HCT116 (cell line): Measurements from ENCODE around the gene RGS2. TPM values are rescaled to one million over a fixed set of nuclear protein-coding genes. Genes with fewer than 3 reads are reported as not detected.
A peak's percentile ranks its signal among the peaks of the same experiment; 100 is the strongest.

Source experiments
- ATAC-seq: fragments of 200-7000 bp; cut with Tn5 transposase; 2 replicates; pipeline ENCODE4 v1.9.1; 2020; ENCODE audit warnings: mild to moderate bottlenecking, moderate library complexity
- BruUV-seq: library from RNA; stranded (reverse); fragments of 400-500 nt; replicated peaks from 2 replicates; lab custom pipeline; 2021; lab: Mats Ljungman, UMichigan
- CTCF ChIA-PET: fragments of 300-600 bp; sonication (Branson Sonifier 250); formaldehyde crosslinking; loops from one replicate; lab custom pipeline; 2021; ENCODE audit warnings: antibody characterized with exemption; lab: Charles Lee
- POLR2A ChIA-PET: fragments of 300-600, 350-600 bp; sonication (Branson Sonifier 250); formaldehyde crosslinking; loops from one replicate; lab custom pipeline; 2021; ENCODE audit warnings: antibody characterized with exemption; lab: Charles Lee
- RAD21 ChIA-PET, 2 experiments: fragments of 300-600 bp; sonication (Branson Sonifier 250); formaldehyde crosslinking; loops; one replicate each; lab custom pipeline; 2023; ENCODE audit warnings: low total read pairs in 2 of 2; ENCODE audit not compliant: uncharacterized antibody in 2 of 2, unreplicated experiment in 2 of 2, low non-redundant PET in 1 of 2; lab: Charles Lee
- DNase-seq: peaks from one replicate; pipeline ENCODE4 v3.0.0-alpha.2; 2010; ENCODE audit warnings: low read depth, low spot score
- H2AFZ ChIP-seq: fragments of 200-600 bp; shearing (Covaris generic), sonication (generic); 2 replicates; pipeline ENCODE4 v1.6.1; 2017; ENCODE audit warnings: low read depth, mixed run types, mixed read lengths, antibody characterized with exemption, low read length; ENCODE audit not compliant: poor library complexity, severe bottlenecking
- H3K27ac ChIP-seq: 2 replicates; pipeline ENCODE4 v1.5.1; 2012; ENCODE audit warnings: low read depth, low read length
- H3K27me3 ChIP-seq: fragments of 200-600 bp; sonication (generic); 2 replicates; pipeline ENCODE4 v1.6.1; 2016; ENCODE audit warnings: mixed run types, low read length, mixed read lengths; ENCODE audit not compliant: insufficient read depth
- H3K36me3 ChIP-seq, 2 experiments: fragments of 200-500 bp in 1 of 2; fragments of 200-600 bp in 1 of 2; sonication (Bioruptor generic) in 1 of 2; sonication (generic) in 1 of 2; 2 replicates each; pipeline versions ENCODE4 v1.5.1 to v1.6.1; 2014 to 2016; ENCODE audit warnings: low read length in 2 of 2, inconsistent platforms in 1 of 2, mixed read lengths in 1 of 2, mixed run types in 1 of 2; ENCODE audit not compliant: insufficient read depth in 2 of 2, control insufficient read depth in 1 of 2
- H3K4me1 ChIP-seq, 2 experiments: fragments of 200-600 bp in 1 of 2; sonication (generic) in 1 of 2; 2 replicates each; pipeline versions ENCODE4 v1.5.1 to v1.6.1; 2012 to 2017; ENCODE audit warnings: low read length in 2 of 2, inconsistent platforms in 1 of 2, mild to moderate bottlenecking in 1 of 2, mixed read lengths in 1 of 2, mixed run types in 1 of 2, moderate library complexity in 1 of 2; ENCODE audit not compliant: insufficient read depth in 2 of 2, control insufficient read depth in 1 of 2
- H3K4me2 ChIP-seq: fragments of 200-600 bp; sonication (generic); 2 replicates; pipeline ENCODE4 v1.6.1; 2017; ENCODE audit warnings: mixed run types, low read length, mixed read lengths
- H3K4me3 ChIP-seq, 2 experiments: fragments of 200-600 bp in 1 of 2; sonication (generic) in 1 of 2; replicated peaks in 1 of 2; 2 replicates each; pipeline ENCODE4 v1.5.1; 2011 to 2016; ENCODE audit warnings: low read length in 2 of 2, control low read depth in 1 of 2, low read depth in 1 of 2, mild to moderate bottlenecking in 1 of 2, mixed read lengths in 1 of 2, mixed run types in 1 of 2
- H3K79me2 ChIP-seq: fragments of 200-600 bp; sonication (generic); 2 replicates; pipeline ENCODE4 v1.6.1; 2017; ENCODE audit warnings: mild to moderate bottlenecking, mixed run types, low read length, moderate library complexity, mixed read lengths; ENCODE audit not compliant: insufficient read depth
- H3K9ac ChIP-seq: fragments of 200-600 bp; sonication (generic); 2 replicates; pipeline ENCODE4 v1.6.1; 2016; ENCODE audit warnings: low read length, mixed read lengths
- H3K9me2 ChIP-seq: fragments of 200-600 bp; sonication (generic), shearing (Covaris generic); 2 replicates; pipeline ENCODE4 v1.6.1; 2017; ENCODE audit warnings: mixed run types, mild to moderate bottlenecking, moderate library complexity; ENCODE audit not compliant: insufficient read depth
- H3K9me3 ChIP-seq, 2 experiments: fragments of 200-500 bp in 1 of 2; fragments of 200-600 bp in 1 of 2; sonication (Bioruptor generic) in 1 of 2; sonication (generic) in 1 of 2; 2 replicates each; pipeline ENCODE4 v1.6.1; 2014 to 2017; ENCODE audit warnings: low read length in 2 of 2, mixed read lengths in 2 of 2, inconsistent platforms in 1 of 2, low read depth in 1 of 2, mild to moderate bottlenecking in 1 of 2, mixed run types in 1 of 2, moderate library complexity in 1 of 2; ENCODE audit not compliant: control insufficient read depth in 1 of 2, insufficient read depth in 1 of 2
- H4K20me1 ChIP-seq: fragments of 200-600 bp; sonication (generic), shearing (Covaris generic); 2 replicates; pipeline ENCODE4 v1.6.1; 2017; ENCODE audit warnings: mixed run types, mild to moderate bottlenecking, moderate library complexity; ENCODE audit not compliant: insufficient read depth
- CBX3 ChIP-seq: IDR thresholded peaks from 2 replicates; pipeline ENCODE4 v1.6.1; 2012; ENCODE audit warnings: low read depth
- CEBPB ChIP-seq: IDR thresholded peaks from 2 replicates; pipeline ENCODE4 v1.6.1; 2012; ENCODE audit warnings: low read depth
- EGR1 ChIP-seq: IDR thresholded peaks from 2 replicates; pipeline ENCODE4 v1.6.1; 2012; ENCODE audit warnings: low read depth
- ELF1 ChIP-seq: IDR thresholded peaks from 2 replicates; pipeline ENCODE4 v1.6.1; 2012; ENCODE audit warnings: low read depth, borderline replicate concordance
- EZH2 ChIP-seq: fragments of 200-600 bp; sonication (generic); IDR thresholded peaks from 2 replicates; pipeline ENCODE4 v1.6.1; 2017; ENCODE audit warnings: antibody characterized with exemption, mixed run types
- EZH2phosphoT487 ChIP-seq: fragments of 200-600 bp; IDR thresholded peaks from 2 replicates; pipeline ENCODE4 v1.6.1; 2018; ENCODE audit warnings: antibody characterized with exemption, borderline replicate concordance
- FOSL1 ChIP-seq: IDR thresholded peaks from 2 replicates; pipeline ENCODE4 v1.6.1; 2012; ENCODE audit warnings: low read depth
- POLR2A ChIP-seq: IDR thresholded peaks from 2 replicates; pipeline ENCODE4 v1.7.0; 2011; ENCODE audit warnings: borderline replicate concordance; ENCODE audit not compliant: insufficient read depth, insufficient read length; ENCODE audit errors: extremely low read depth
- POLR2AphosphoS5 ChIP-seq: IDR thresholded peaks from 2 replicates; pipeline ENCODE4 v1.6.1; 2011; ENCODE audit warnings: mild to moderate bottlenecking, low read depth, low read length, moderate library complexity
- SIN3A ChIP-seq: IDR thresholded peaks from 2 replicates; pipeline ENCODE4 v1.6.1; 2012; ENCODE audit warnings: low read depth
- SP1 ChIP-seq: IDR thresholded peaks from 2 replicates; pipeline ENCODE4 v1.6.1; 2012; ENCODE audit warnings: low read depth
- SRF ChIP-seq: IDR thresholded peaks from 2 replicates; pipeline ENCODE4 v1.6.1; 2012; ENCODE audit warnings: low read depth
- YY1 ChIP-seq: IDR thresholded peaks from 2 replicates; pipeline ENCODE4 v1.6.1; 2011; ENCODE audit warnings: low read length, low read depth, moderate library complexity, mild to moderate bottlenecking; ENCODE audit not compliant: insufficient replicate concordance; ENCODE audit errors: extremely low read depth
- ZFX ChIP-seq: fragments of 450-650 bp; IDR thresholded peaks from 2 replicates; pipeline ENCODE4 v1.6.1; 2017
- ZNF274 ChIP-seq: fragments of 200-500 bp; sonication (Bioruptor generic); IDR thresholded peaks from 2 replicates; pipeline ENCODE4 v1.6.1; 2014; ENCODE audit warnings: mild to moderate bottlenecking, low read depth, low read length, inconsistent platforms
- intact Hi-C: fragments of 100-400 bp; cut with micrococcal nuclease; formaldehyde crosslinking; loops from 2 replicates; pipeline ENCODE4 v1.10.0; 2022
- total RNA-seq: library from RNA; stranded (reverse); gene quantifications from one replicate; pipeline ENCODE4 v1.2.1, GENCODE V29; 2021; ENCODE audit not compliant: unreplicated experiment
- TF ChIP-seq, protein P1 (sequence below), 3 experiments: fragments of 200-600 bp in 1 of 3; sonication (generic) in 1 of 3; IDR thresholded peaks in 2 of 3; conservative IDR thresholded peaks in 1 of 3; 2 replicates each; pipeline ENCODE4 v1.5.1; 2012 to 2017; ENCODE audit warnings: low read depth in 2 of 3, low read length in 2 of 3, antibody characterized with exemption in 1 of 3, borderline replicate concordance in 1 of 3, control low read depth in 1 of 3, mild to moderate bottlenecking in 1 of 3, mixed read lengths in 1 of 3, mixed run types in 1 of 3, moderate library complexity in 1 of 3; ENCODE audit not compliant: insufficient read depth in 1 of 3
- TF ChIP-seq, protein P2 (sequence below): IDR thresholded peaks from 2 replicates; pipeline ENCODE4 v1.6.1; 2012
- TF ChIP-seq, protein P3 (sequence below): IDR thresholded peaks from 2 replicates; pipeline ENCODE4 v1.6.1; 2012; ENCODE audit warnings: low read depth
- TF ChIP-seq, protein P4 (sequence below): IDR thresholded peaks from 2 replicates; pipeline ENCODE4 v1.6.1; 2012
- TF ChIP-seq, protein P5 (sequence below): IDR thresholded peaks from 2 replicates; pipeline ENCODE4 v1.6.1; 2011; ENCODE audit warnings: mild to moderate bottlenecking, low read length, moderate library complexity; ENCODE audit not compliant: insufficient replicate concordance; ENCODE audit errors: extremely low read depth

The RGS2 gene
- total RNA-seq, 1 experiment from 2014 or later, result 21.1 TPM

DNA sequence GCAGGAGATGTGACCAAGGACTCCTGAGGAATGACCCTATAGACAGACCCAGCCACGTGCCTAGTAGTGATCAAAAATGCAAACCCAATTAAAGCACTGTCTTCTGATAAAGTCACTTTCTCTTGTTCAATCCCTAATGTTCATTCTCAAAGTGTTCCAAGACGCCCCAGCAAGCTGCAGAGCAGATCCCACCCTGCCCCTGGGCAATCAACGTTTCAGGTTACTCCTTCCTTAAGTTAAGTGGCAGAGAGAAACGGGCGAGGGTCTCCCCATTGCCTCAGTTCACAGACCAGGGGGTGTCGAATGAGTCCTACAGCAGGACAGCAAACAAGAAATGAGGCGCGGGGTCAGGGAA lies 699 bp upstream of the RGS2 start:
- peaks cover 19% of the 10 kb centered on the region for H3K79me2 ChIP-seq
- no peak for TF ChIP-seq EZH2phosphoT487
- TF ChIP-seq EGR1, result no peak
- TF ChIP-seq, protein P1, sequence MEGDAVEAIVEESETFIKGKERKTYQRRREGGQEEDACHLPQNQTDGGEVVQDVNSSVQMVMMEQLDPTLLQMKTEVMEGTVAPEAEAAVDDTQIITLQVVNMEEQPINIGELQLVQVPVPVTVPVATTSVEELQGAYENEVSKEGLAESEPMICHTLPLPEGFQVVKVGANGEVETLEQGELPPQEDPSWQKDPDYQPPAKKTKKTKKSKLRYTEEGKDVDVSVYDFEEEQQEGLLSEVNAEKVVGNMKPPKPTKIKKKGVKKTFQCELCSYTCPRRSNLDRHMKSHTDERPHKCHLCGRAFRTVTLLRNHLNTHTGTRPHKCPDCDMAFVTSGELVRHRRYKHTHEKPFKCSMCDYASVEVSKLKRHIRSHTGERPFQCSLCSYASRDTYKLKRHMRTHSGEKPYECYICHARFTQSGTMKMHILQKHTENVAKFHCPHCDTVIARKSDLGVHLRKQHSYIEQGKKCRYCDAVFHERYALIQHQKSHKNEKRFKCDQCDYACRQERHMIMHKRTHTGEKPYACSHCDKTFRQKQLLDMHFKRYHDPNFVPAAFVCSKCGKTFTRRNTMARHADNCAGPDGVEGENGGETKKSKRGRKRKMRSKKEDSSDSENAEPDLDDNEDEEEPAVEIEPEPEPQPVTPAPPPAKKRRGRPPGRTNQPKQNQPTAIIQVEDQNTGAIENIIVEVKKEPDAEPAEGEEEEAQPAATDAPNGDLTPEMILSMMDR (IDR thresholded peaks at IDR 0.05 in 2 of 3, conservative IDR thresholded peaks at IDR 0.05 in 1 of 3; ENCODE audit: borderline replicate concordance in 1 of 3, insufficient read depth in 1 of 3, low read depth in 2 of 3, low read length in 2 of 3), result no peak
- no peak for TF ChIP-seq POLR2A
- TF ChIP-seq FOSL1, result no peak
- TF ChIP-seq, protein P2, sequence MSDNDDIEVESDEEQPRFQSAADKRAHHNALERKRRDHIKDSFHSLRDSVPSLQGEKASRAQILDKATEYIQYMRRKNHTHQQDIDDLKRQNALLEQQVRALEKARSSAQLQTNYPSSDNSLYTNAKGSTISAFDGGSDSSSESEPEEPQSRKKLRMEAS, result no peak
- TF ChIP-seq, protein P3, sequence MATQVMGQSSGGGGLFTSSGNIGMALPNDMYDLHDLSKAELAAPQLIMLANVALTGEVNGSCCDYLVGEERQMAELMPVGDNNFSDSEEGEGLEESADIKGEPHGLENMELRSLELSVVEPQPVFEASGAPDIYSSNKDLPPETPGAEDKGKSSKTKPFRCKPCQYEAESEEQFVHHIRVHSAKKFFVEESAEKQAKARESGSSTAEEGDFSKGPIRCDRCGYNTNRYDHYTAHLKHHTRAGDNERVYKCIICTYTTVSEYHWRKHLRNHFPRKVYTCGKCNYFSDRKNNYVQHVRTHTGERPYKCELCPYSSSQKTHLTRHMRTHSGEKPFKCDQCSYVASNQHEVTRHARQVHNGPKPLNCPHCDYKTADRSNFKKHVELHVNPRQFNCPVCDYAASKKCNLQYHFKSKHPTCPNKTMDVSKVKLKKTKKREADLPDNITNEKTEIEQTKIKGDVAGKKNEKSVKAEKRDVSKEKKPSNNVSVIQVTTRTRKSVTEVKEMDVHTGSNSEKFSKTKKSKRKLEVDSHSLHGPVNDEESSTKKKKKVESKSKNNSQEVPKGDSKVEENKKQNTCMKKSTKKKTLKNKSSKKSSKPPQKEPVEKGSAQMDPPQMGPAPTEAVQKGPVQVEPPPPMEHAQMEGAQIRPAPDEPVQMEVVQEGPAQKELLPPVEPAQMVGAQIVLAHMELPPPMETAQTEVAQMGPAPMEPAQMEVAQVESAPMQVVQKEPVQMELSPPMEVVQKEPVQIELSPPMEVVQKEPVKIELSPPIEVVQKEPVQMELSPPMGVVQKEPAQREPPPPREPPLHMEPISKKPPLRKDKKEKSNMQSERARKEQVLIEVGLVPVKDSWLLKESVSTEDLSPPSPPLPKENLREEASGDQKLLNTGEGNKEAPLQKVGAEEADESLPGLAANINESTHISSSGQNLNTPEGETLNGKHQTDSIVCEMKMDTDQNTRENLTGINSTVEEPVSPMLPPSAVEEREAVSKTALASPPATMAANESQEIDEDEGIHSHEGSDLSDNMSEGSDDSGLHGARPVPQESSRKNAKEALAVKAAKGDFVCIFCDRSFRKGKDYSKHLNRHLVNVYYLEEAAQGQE, result no peak
- no peak for TF ChIP-seq SIN3A
- TF ChIP-seq, protein P4, sequence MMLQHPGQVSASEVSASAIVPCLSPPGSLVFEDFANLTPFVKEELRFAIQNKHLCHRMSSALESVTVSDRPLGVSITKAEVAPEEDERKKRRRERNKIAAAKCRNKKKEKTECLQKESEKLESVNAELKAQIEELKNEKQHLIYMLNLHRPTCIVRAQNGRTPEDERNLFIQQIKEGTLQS, result no peak
- no peak for TF ChIP-seq POLR2AphosphoS5
- TF ChIP-seq YY1, result no peak
- TF ChIP-seq CBX3, result no peak
- no peak for TF ChIP-seq ZNF274
- TF ChIP-seq ZFX, result no peak
- no peak for TF ChIP-seq CEBPB
- no peak for TF ChIP-seq EZH2
- TF ChIP-seq, protein P5, sequence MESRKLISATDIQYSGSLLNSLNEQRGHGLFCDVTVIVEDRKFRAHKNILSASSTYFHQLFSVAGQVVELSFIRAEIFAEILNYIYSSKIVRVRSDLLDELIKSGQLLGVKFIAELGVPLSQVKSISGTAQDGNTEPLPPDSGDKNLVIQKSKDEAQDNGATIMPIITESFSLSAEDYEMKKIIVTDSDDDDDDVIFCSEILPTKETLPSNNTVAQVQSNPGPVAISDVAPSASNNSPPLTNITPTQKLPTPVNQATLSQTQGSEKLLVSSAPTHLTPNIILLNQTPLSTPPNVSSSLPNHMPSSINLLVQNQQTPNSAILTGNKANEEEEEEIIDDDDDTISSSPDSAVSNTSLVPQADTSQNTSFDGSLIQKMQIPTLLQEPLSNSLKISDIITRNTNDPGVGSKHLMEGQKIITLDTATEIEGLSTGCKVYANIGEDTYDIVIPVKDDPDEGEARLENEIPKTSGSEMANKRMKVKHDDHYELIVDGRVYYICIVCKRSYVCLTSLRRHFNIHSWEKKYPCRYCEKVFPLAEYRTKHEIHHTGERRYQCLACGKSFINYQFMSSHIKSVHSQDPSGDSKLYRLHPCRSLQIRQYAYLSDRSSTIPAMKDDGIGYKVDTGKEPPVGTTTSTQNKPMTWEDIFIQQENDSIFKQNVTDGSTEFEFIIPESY, result no peak
- no peak for TF ChIP-seq SP1
- TF ChIP-seq SRF, result no peak
- no peak for TF ChIP-seq ELF1
- TF ChIP-seq, all 23 proteins: peak for 0
- ChIA-PET CTCF (interaction anchor here (0.6 to 5.1 kb wide), 10 partner anchors 106 to 334 kb away, joined by 3 to 96 read pairs (median 3); partner anchors contain the start of genes RO60 and UCHL5), RAD21 (interaction anchor here in 1 of 2 experiments (1.8 kb wide), 1 partner anchor 211 kb away, joined by 4 read pairs; no protein-coding TSS in a partner anchor), POLR2A (interaction anchor here (0.6 to 1.6 kb wide), 6 partner anchors 12 to 251 kb away, joined by 3 to 8 read pairs (median 4); partner anchors contain the start of genes RO60 and UCHL5)
- H3K4me2 ChIP-seq, result peak overlapping the region; percentile 89
- ATAC-seq, result peak; percentile 1; the same call in 1 of the 2 replicates
- no peak for DNase-seq
- H2AFZ ChIP-seq, result no peak overlapping the region
- TSS peak; percentile 84 for BruUV-seq
- no peaks in the 10 kb centered on the region for H3K27me3 ChIP-seq
- no peaks in the 10 kb centered on the region for H4K20me1 ChIP-seq
- no peaks in the 10 kb centered on the region for H3K9me2 ChIP-seq
- H3K4me1 ChIP-seq, result peaks cover 13 to 37% of the 10 kb centered on the region in 2 experiments; a peak in 3 of 4 replicates
- no peaks in the 10 kb centered on the region for H3K9me3 ChIP-seq
- intact Hi-C loops, result loop anchor here (5.0 kb wide), 1 partner anchor 314 kb away; the partner anchor contains the start of gene CDC73
- peaks cover 2 to 17% of the 10 kb centered on the region in 2 experiments; a peak in 1 of 4 replicates for H3K36me3 ChIP-seq
- peak overlapping the region; percentile 91 to 93 for H3K4me3 ChIP-seq
- H3K9ac ChIP-seq, result peak overlapping the region; percentile 83
- peak overlapping the region; percentile 70 for H3K27ac ChIP-seq
